ENCODE results near the gene SLC22A3.
"Not testable (repeated sequence)": the region's sequence is repeated elsewhere in the genome, so short reads cannot be mapped to it uniquely, and the experiment has no call there.

The SLC22A3 gene

GRCh38 chr6:160336200-160336599 lies 12.0 kb upstream of the SLC22A3 start:
- DNase-seq: no peak

- no peak for DNase-seq
Observed at GRCh38 chr6:160337301-160337700, 10.9 kb upstream of the SLC22A3 start.

- DNase-seq: no peak
Observed at GRCh38 chr6:160337991-160338390, 10.2 kb upstream of the SLC22A3 start.

GRCh38 chr6:160343144-160343543 lies 5.0 kb upstream of the SLC22A3 start:
- no peak for DNase-seq

- no peak for DNase-seq
Observed at GRCh38 chr6:160344271-160344670, 3.9 kb upstream of the SLC22A3 start.

- DNase-seq: no peak
Observed at GRCh38 chr6:160347259-160348222, 637 bp upstream of the SLC22A3 start.

GRCh38 chr6:160349020-160349441 lies 853 bp downstream of the SLC22A3 start:
- no peak for DNase-seq

GRCh38 chr6:160349814-160350350 lies 1.7 kb downstream of the SLC22A3 start:
- DNase-seq: no peak

- no peak for DNase-seq
Observed at GRCh38 chr6:160353950-160354496, 5.8 kb downstream of the SLC22A3 start.

- no peak for DNase-seq
Observed at GRCh38 chr6:160355001-160355400, 6.8 kb downstream of the SLC22A3 start.

- DNase-seq: no peak
Observed at GRCh38 chr6:160356074-160356744, 8.0 kb downstream of the SLC22A3 start.

- no peak for DNase-seq
Observed at GRCh38 chr6:160357088-160357487, 8.9 kb downstream of the SLC22A3 start.

- DNase-seq: no peak
Observed at GRCh38 chr6:160358225-160359119, 10.3 kb downstream of the SLC22A3 start.

- DNase-seq: no peak
Observed at GRCh38 chr6:160360955-160361354, 12.8 kb downstream of the SLC22A3 start.

- DNase-seq: no peak
Observed at GRCh38 chr6:160362556-160362955, 14.4 kb downstream of the SLC22A3 start.

GRCh38 chr6:160363016-160363996 lies 15.1 kb downstream of the SLC22A3 start:
- no peak for DNase-seq

GRCh38 chr6:160365117-160365516 lies 16.9 kb downstream of the SLC22A3 start:
- DNase-seq: no peak

- DNase-seq: no peak
Observed at GRCh38 chr6:160367798-160368547, 19.8 kb downstream of the SLC22A3 start.

- DNase-seq: no peak
Observed at GRCh38 chr6:160368670-160369069, 20.5 kb downstream of the SLC22A3 start.

- not testable (repeated sequence) for DNase-seq
Observed at GRCh38 chr6:160373601-160374000, 25.4 kb downstream of the SLC22A3 start.

All from NCI-H510A (cell line).